Loucy (cell line): ENCODE results near the gene NNMT.

ENCODE experiments used
- H2AFZ ChIP-seq: fragments of 200-600 bp; sonication (generic); 2 replicates; pipeline ENCODE4 v1.6.0; 2016; ENCODE audit warnings: antibody characterized with exemption, mild to moderate bottlenecking, low read length, moderate library complexity
- H3F3A ChIP-seq: fragments of 200-600 bp; 2 replicates; pipeline ENCODE4 v1.6.0; 2016; ENCODE audit warnings: antibody characterized with exemption, low read depth, mild to moderate bottlenecking
- H3K27me3 ChIP-seq: fragments of 200-600 bp; sonication (generic); 2 replicates; pipeline ENCODE4 v1.6.1; 2014; ENCODE audit warnings: low read length, mild to moderate bottlenecking; ENCODE audit not compliant: insufficient read depth, poor library complexity, severe bottlenecking
- H3K36me3 ChIP-seq: fragments of 200-600 bp; sonication (generic); 2 replicates; pipeline ENCODE4 v1.6.1; 2016; ENCODE audit warnings: low read length; ENCODE audit not compliant: insufficient read depth
- H3K4me1 ChIP-seq: fragments of 200-600 bp; sonication (generic); 2 replicates; pipeline ENCODE4 v1.5.1; 2014; ENCODE audit warnings: low read length, mild to moderate bottlenecking; ENCODE audit not compliant: insufficient read depth, poor library complexity, severe bottlenecking
- H3K4me2 ChIP-seq: fragments of 200-600 bp; sonication (generic); 2 replicates; pipeline ENCODE4 v1.6.0; 2014; ENCODE audit warnings: antibody characterized with exemption, low read length, low read depth, mild to moderate bottlenecking; ENCODE audit not compliant: poor library complexity, severe bottlenecking
- H3K4me3 ChIP-seq: fragments of 200-600 bp; sonication (generic); 2 replicates; pipeline ENCODE4 v1.5.1; 2014; ENCODE audit warnings: low read length, mild to moderate bottlenecking, mixed read lengths; ENCODE audit not compliant: poor library complexity, severe bottlenecking
- H3K79me2 ChIP-seq: fragments of 200-600 bp; sonication (generic); 2 replicates; pipeline ENCODE4 v1.6.1; 2014; ENCODE audit warnings: low read length; ENCODE audit not compliant: insufficient read depth
- H3K9ac ChIP-seq: fragments of 200-600 bp; sonication (generic); 2 replicates; pipeline ENCODE4 v1.6.0; 2014; ENCODE audit warnings: mild to moderate bottlenecking, low read depth, low read length, moderate library complexity; ENCODE audit not compliant: poor library complexity, severe bottlenecking
- H3K9me2 ChIP-seq: fragments of 200-600 bp; sonication (generic); replicated peaks from 2 replicates; pipeline ENCODE4 v1.6.1; 2016; ENCODE audit warnings: low read depth, low read length, mixed read lengths
- H3K9me3 ChIP-seq: fragments of 200-600 bp; sonication (generic); 2 replicates; pipeline ENCODE4 v1.6.1; 2014; ENCODE audit warnings: mild to moderate bottlenecking, antibody characterized with exemption, low read length, low read depth; ENCODE audit not compliant: insufficient read depth
- H4K20me1 ChIP-seq: fragments of 200-600 bp; sonication (generic); 2 replicates; pipeline ENCODE4 v1.6.0; 2014; ENCODE audit warnings: antibody characterized with exemption, low read length, mild to moderate bottlenecking; ENCODE audit not compliant: insufficient read depth, poor library complexity, severe bottlenecking
- EZH2phosphoT487 ChIP-seq: fragments of 200-600 bp; IDR thresholded peaks from 2 replicates; pipeline ENCODE4 v1.6.1; 2018; ENCODE audit warnings: antibody characterized with exemption, mild to moderate bottlenecking, moderate library complexity, borderline replicate concordance
- TF ChIP-seq, protein P1 (sequence below): fragments of 200-600 bp; sonication (generic); conservative IDR thresholded peaks from 2 replicates; pipeline ENCODE4 v1.5.1; 2014; ENCODE audit warnings: mild to moderate bottlenecking, antibody characterized with exemption, low read length

NNMT gene

DNA sequence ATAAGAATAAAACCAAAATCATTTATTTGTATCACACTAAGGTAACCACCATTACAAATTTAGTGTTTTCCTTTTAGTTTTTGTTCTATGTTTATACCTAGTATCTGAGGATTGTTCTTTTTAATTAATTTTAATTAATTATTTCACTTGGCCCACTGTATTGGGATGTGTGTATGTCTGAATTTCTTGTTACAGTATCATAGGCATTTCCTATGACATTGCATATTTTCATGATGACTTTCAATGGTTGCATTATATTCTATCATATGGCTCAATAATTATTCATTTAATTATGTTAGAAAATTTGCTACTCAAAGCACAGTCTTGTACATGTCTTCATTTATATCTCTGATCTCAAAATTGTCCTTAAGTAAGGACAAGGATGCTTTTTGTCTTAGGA is 63.1 kb downstream of the NNMT start:
- TF ChIP-seq EZH2phosphoT487: no peak
- TF ChIP-seq, protein P1, sequence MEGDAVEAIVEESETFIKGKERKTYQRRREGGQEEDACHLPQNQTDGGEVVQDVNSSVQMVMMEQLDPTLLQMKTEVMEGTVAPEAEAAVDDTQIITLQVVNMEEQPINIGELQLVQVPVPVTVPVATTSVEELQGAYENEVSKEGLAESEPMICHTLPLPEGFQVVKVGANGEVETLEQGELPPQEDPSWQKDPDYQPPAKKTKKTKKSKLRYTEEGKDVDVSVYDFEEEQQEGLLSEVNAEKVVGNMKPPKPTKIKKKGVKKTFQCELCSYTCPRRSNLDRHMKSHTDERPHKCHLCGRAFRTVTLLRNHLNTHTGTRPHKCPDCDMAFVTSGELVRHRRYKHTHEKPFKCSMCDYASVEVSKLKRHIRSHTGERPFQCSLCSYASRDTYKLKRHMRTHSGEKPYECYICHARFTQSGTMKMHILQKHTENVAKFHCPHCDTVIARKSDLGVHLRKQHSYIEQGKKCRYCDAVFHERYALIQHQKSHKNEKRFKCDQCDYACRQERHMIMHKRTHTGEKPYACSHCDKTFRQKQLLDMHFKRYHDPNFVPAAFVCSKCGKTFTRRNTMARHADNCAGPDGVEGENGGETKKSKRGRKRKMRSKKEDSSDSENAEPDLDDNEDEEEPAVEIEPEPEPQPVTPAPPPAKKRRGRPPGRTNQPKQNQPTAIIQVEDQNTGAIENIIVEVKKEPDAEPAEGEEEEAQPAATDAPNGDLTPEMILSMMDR: no peak
- H3F3A ChIP-seq: no peaks in the 10 kb centered on the region
- no peaks in the 10 kb centered on the region for H3K79me2 ChIP-seq
- no peak overlapping the region for H3K4me2 ChIP-seq
- no peaks in the 10 kb centered on the region for H3K9me3 ChIP-seq
- H3K9ac ChIP-seq: no peak overlapping the region
- no peak overlapping the region for H3K4me3 ChIP-seq
- H3K36me3 ChIP-seq: no peaks in the 10 kb centered on the region
- no peaks in the 10 kb centered on the region for H3K9me2 ChIP-seq
- H4K20me1 ChIP-seq: no peaks in the 10 kb centered on the region
- H2AFZ ChIP-seq: no peak overlapping the region
- no peaks in the 10 kb centered on the region for H3K4me1 ChIP-seq
- peaks cover 7% of the 10 kb centered on the region for H3K27me3 ChIP-seq

DNA sequence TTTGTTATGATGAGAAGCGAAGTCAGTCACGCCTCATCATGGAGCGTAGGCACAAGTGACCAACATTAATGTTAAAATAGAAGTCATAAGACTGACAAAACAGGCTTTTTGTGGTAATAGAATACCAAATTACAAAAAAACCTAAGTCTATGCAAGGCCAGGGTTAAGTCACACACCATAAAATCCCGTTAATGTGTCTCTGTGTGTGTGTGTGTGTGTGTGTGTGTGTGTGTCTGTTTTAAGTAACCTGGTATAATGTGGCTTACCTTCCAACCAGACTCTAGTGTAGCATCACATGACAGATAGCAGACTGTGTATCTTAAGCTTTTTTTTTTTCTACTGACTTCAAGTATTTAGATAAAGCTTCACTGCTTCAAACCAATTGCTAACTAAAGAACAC is 66.1 kb downstream of the NNMT start:
- Histone ChIP-seq H3K4me1 (no peaks in the 10 kb centered on the region), H3K9me2 (no peaks in the 10 kb centered on the region), H3F3A (no peaks in the 10 kb centered on the region), H4K20me1 (no peaks in the 10 kb centered on the region), H3K36me3 (no peaks in the 10 kb centered on the region), H3K9me3 (no peaks in the 10 kb centered on the region), H3K4me2 (no peak overlapping the region), H3K27me3 (peaks cover 7% of the 10 kb centered on the region), H3K9ac (no peak overlapping the region), H2AFZ (no peak overlapping the region), H3K4me3 (no peak overlapping the region), H3K79me2 (no peaks in the 10 kb centered on the region)
- TF ChIP-seq, protein P1: no peak
- TF ChIP-seq EZH2phosphoT487: no peak

DNA sequence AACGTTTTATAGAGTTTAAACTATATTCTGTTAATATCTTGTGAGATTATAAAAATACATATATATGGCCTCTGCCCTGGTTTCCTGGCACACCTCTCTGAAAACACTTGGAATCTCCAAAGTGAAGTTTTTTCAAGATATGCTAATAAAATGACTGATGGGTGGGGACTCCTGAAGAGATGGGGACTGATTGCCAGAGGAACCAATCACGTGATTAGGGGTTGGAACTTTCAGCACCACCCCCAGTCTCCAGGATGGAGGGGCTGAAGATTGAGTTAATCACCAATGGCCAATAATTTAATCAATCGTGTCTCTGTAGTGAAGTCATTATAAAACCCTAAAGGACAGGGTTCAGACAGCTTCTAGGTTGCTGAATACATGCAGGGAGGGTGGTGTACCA is 66.8 kb downstream of the NNMT start:
- Histone ChIP-seq H3K9me2 (no peaks in the 10 kb centered on the region), H3K4me2 (no peak overlapping the region)
- TF ChIP-seq, protein P1: no peak
- no peak for TF ChIP-seq EZH2phosphoT487

More for the DNA sequence above, 66.8 kb downstream of the NNMT start:
- H3K4me1 ChIP-seq: no peaks in the 10 kb centered on the region
- no peak overlapping the region for H2AFZ ChIP-seq
- no peak overlapping the region for H3K4me3 ChIP-seq
- no peaks in the 10 kb centered on the region for H3F3A ChIP-seq
- H3K36me3 ChIP-seq: no peaks in the 10 kb centered on the region
- no peaks in the 10 kb centered on the region for H3K9me3 ChIP-seq
- H3K27me3 ChIP-seq: peaks cover 7% of the 10 kb centered on the region
- no peak overlapping the region for H3K9ac ChIP-seq
- H3K79me2 ChIP-seq: no peaks in the 10 kb centered on the region
- H4K20me1 ChIP-seq: no peaks in the 10 kb centered on the region
